ENCODE results near the gene FAM13A. TPM values are rescaled to one million over a fixed set of nuclear protein-coding genes. Genes with fewer than 3 reads are reported as not detected.
A peak's percentile ranks its signal among the peaks of the same experiment; 100 is the strongest.

The FAM13A gene
- total and polyA plus RNA-seq, 2 of the 4 experiments (the other 2 are of a cell fraction) = 13.1 to 22.0 TPM

- Histone ChIP-seq H3K4me1 (ENCODE audit: control insufficient read depth, insufficient read depth, low read length) (peaks cover 11% of the 10 kb centered on the region), H2BK120ac (ENCODE audit: low read depth, low read length) (no peak overlapping the region), H2AFZ (replicated peaks; ENCODE audit: low read length, poor library complexity) (no peak overlapping the region), H3K4me3 (ENCODE audit: insufficient read depth, low read depth, low read length) (no peak overlapping the region), H3K56ac (ENCODE audit: extremely low read depth, insufficient read depth, low read length) (no peak overlapping the region), H3K4ac (ENCODE audit: low read depth, low read length) (no peak overlapping the region), H3K23ac (ENCODE audit: low read depth, low read length) (no peak overlapping the region), H4K8ac (ENCODE audit: low read depth in 2 of 2, low read length in 2 of 2) (no peak overlapping the region), H4K20me1 (ENCODE audit: insufficient read depth, low read length) (no peaks in the 10 kb centered on the region), H3K9me3 (ENCODE audit: control insufficient read depth, insufficient read depth, low read length) (no peaks in the 10 kb centered on the region), H3K36me3 (ENCODE audit: control insufficient read depth, insufficient read depth, low read length) (peaks cover 6% of the 10 kb centered on the region), H2BK5ac (ENCODE audit: low read depth, low read length, poor library complexity, severe bottlenecking) (no peak overlapping the region), H3K4me2 (ENCODE audit: low read depth, low read length) (no peak overlapping the region), H2AK5ac (ENCODE audit: low read depth, low read length) (no peak overlapping the region), H3K14ac (replicated peaks; ENCODE audit: low read depth, low read length) (no peak overlapping the region), H3K9me1 (ENCODE audit: insufficient read depth, low read length) (peaks cover 18% of the 10 kb centered on the region), H2BK20ac (ENCODE audit: low read depth, low read length) (no peak overlapping the region), H2AK9ac (replicated peaks; ENCODE audit: low read depth, low read length, poor library complexity) (no peak overlapping the region), H3K18ac (ENCODE audit: low read depth, low read length) (no peak overlapping the region), H3K27me3 (ENCODE audit: control insufficient read depth, insufficient read depth, low read length) (no peaks in the 10 kb centered on the region), H3K79me1 (ENCODE audit: low read depth in 1 of 2, low read length in 2 of 2) (0 out of 4 replicates have a peak, but pooled peaks cover 0 to 3% of the 10 kb centered on the region in 2 experiments), H3K9ac (ENCODE audit: low read depth, low read length) (no peak overlapping the region), H4K5ac (ENCODE audit: low read depth, low read length) (no peak overlapping the region), H3K27ac (ENCODE audit: insufficient read depth, low read length) (no peak overlapping the region), H4K91ac (ENCODE audit: insufficient read depth, low read depth, low read length) (no peak overlapping the region), H2BK15ac (ENCODE audit: low read depth, low read length) (no peak overlapping the region)
- dilution Hi-C loops (cut with HindIII; ENCODE audit: low sequenced_read_pairs, unreplicated experiment) = no loop called here
- in situ Hi-C loops (cut with MboI; ENCODE audit: low sequenced_read_pairs) = no loop called here
- ATAC-seq (ENCODE audit: low read depth) (peak; percentile 64; the same call in 1 of the 2 replicates), DNase-seq (peak; percentile 34)
- BruUV-seq (replicated peaks) = no TSS peak
- POLR2A ChIA-PET (ENCODE audit: unreplicated experiment) = no interaction called here
- intact Hi-C loops (cut with micrococcal nuclease) = no loop called here
- CTCF ChIA-PET = interaction anchor here (1.2 kb wide), 2 partner anchors 10 to 22 kb away, joined by 3 read pairs; no protein-coding TSS in a partner anchor
- TF ChIP-seq MXI1 (IDR thresholded peaks at IDR 0.05; ENCODE audit: borderline replicate concordance, low read depth, low read length) = no peak
- no peak for TF ChIP-seq NFE2L2 (IDR thresholded peaks at IDR 0.05; ENCODE audit: low read depth, low read length)
- no peak for TF ChIP-seq ELK1 (IDR thresholded peaks at IDR 0.05; ENCODE audit: borderline replicate concordance, low read depth, low read length)
Observed at GRCh38 chr4:88757067-88757466, 299.9 kb downstream of the FAM13A start.

Data from IMR-90 (cell line).